K562 treated with DMSO at 1 percent for 12 hours (cell line): ENCODE results near the gene EP300. TPM values are rescaled to one million over a fixed set of nuclear protein-coding genes. Genes with fewer than 3 reads are reported as not detected.

Experiments
- total RNA-seq: library from RNA; unstranded; fragments of 300-600 nt; gene quantifications from 2 replicates; pipeline ENCODE4 v1.2.3, GENCODE V29; 2022; ENCODE audit not compliant: insufficient read depth

The EP300 gene
- 3.4 and 31.4 TPM in 2 replicates for total RNA-seq

GRCh38 chr22:41092023-41092817 is at the start of gene EP300:
EP300 (plus strand) TSS chr22:41092592; CDS start chr22:41093005, 413 bp downstream.

GRCh38 chr22:41204992-41205900 is 112.9 kb downstream of the EP300 start, which contains the start of gene L3MBTL2:
L3MBTL2 (plus strand) TSS chr22:41205312; CDS start chr22:41205363, 51 bp downstream.

Other genes starting within 250 kb of the EP300 start
- gene ST13, start 236.0 kb upstream of the EP300 start, total RNA-seq, result 166 and 236 TPM in 2 replicates
- 4.7 and 6.8 TPM in 2 replicates for gene XPNPEP3, start 235.4 kb upstream of the EP300 start, total RNA-seq
- gene DNAJB7, start 230.5 kb upstream of the EP300 start, total RNA-seq, result not detected in 2 replicates
- gene RBX1, start 141.2 kb upstream of the EP300 start, total RNA-seq, result 53.7 and 64.0 TPM in 2 replicates
- gene L3MBTL2, start 112.7 kb downstream of the EP300 start, total RNA-seq, result 10.3 and 14.9 TPM in 2 replicates
- not detected in 2 replicates for gene CHADL, start 148.3 kb downstream of the EP300 start, total RNA-seq
- 108 and 109 TPM in 2 replicates for gene RANGAP1, start 193.6 kb downstream of the EP300 start, total RNA-seq
- 11.8 and 31.3 TPM in 2 replicates for gene ZC3H7B, start 208.9 kb downstream of the EP300 start, total RNA-seq